Thyroid gland (tissue), 4 donors: Measurements from ENCODE around the gene CAPG. TPM values are rescaled to one million over a fixed set of nuclear protein-coding genes. Genes with fewer than 3 reads are reported as not detected.

Experiments
- DNase-seq, 2 donors: peaks; one replicate each; pipeline ENCODE4 v3.0.0-alpha.2; 2019
- H3K27ac ChIP-seq, 3 donors: fragments of 200-600 bp; sonication (generic); 1 replicate in 2 of 3; 2 replicates in 1 of 3; pipeline ENCODE4 v1.5.1; 2016 to 2019; ENCODE audit warnings: mild to moderate bottlenecking in 1 of 3, moderate library complexity in 1 of 3
- H3K27me3 ChIP-seq: fragments of 200-600 bp; sonication (generic); one replicate; pipeline ENCODE4 v1.5.1; 2019
- H3K36me3 ChIP-seq, 2 donors: fragments of 200-600 bp; sonication (generic); one replicate each; pipeline ENCODE4 v1.5.1; 2016 to 2019
- H3K4me1 ChIP-seq, 2 donors: fragments of 200-600 bp; sonication (generic); one replicate each; pipeline ENCODE4 v1.5.1; 2017 to 2019
- H3K4me3 ChIP-seq, 3 donors: fragments of 200-600 bp; sonication (generic); replicated peaks in 1 of 3; 1 replicate in 2 of 3; 2 replicates in 1 of 3; pipeline ENCODE4 v1.5.1; 2016; ENCODE audit warnings: mild to moderate bottlenecking in 1 of 3
- H3K9me3 ChIP-seq: fragments of 200-600 bp; sonication (generic); one replicate; pipeline ENCODE4 v1.5.1; 2017
- POLR2A ChIP-seq, 2 donors: fragments of 450-650 bp; IDR thresholded peaks; one replicate each; pipeline ENCODE4 v1.6.1; 2017; ENCODE audit warnings: antibody characterized with exemption in 2 of 2, mild to moderate bottlenecking in 2 of 2, moderate library complexity in 1 of 2
- WGBS, 2 donors: methylation state at CpG; one replicate each; pipeline ENCODE4 v1.1.5; 2017; 5-methylcytosine and 5-hydroxymethylcytosine counted together
- intact Hi-C: fragments of 100-400 bp; cut with DNase I; formaldehyde crosslinking; loops from one replicate; pipeline ENCODE4 v1.15.1; 2023
- total RNA-seq, 4 donors: library from RNA; depleted of rRNA; stranded (reverse); fragments of >200 nt; gene quantifications; one replicate each; pipeline ENCODE4 v1.2.3, GENCODE V29; 2016
- TF ChIP-seq, protein P1 (sequence below), 6 experiments: fragments of 200-600 bp in 3 of 6; fragments of 450-650 bp in 3 of 6; sonication (generic) in 3 of 6; IDR thresholded peaks; one replicate each; pipeline ENCODE4 v1.5.1; 2016 to 2019; ENCODE audit warnings: antibody characterized with exemption in 6 of 6, mild to moderate bottlenecking in 2 of 6, inconsistent platforms in 1 of 6, moderate library complexity in 1 of 6

CAPG gene
- total RNA-seq, 4 donors from 2014 or later: 155 to 257 (median 225) TPM

DNA sequence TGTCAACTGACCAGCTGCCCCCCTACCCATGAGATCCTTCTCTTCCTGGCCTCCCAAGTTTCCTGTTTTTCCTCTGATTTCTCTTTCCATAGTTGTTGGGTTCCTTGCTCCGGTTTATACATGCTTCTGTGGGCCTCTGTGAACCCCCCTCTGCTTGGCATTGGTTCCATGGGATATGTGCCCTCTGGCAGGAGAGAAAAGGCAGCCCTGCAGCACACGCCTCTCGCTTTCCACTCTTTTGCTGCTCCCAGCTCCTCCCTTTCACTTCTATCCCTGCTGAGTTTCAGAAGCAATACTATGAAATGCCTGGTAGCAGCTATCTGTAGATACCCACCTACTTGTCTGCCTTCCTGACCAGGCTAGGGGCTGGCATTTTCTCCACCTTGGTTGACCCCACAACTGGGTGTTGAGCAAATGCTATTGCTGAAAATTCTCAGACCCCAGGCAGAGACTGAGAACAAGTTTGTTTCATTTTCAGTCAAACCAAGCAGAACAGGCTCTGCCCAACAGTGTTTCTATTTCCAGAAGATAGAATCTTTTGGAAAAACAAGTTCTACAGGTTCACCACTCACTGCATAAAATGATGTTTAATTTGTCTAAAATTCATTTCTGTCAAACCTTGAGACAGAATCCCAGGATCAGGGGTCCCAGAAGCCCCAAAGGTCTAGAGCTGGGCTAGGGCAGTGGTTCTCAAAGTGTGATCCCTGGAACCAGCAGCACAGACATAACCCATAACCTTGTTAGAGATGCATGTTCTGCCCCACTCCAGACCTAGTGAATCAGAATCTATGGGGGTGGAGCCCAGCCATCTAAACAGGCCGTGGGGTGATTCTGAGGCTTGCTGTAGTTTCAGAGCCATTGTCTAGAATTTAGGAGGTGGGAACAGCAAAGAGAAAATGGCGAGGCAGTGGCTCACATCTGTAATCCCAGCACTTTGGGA, 13.4 kb downstream of the CAPG start:
- TF ChIP-seq, protein P1, sequence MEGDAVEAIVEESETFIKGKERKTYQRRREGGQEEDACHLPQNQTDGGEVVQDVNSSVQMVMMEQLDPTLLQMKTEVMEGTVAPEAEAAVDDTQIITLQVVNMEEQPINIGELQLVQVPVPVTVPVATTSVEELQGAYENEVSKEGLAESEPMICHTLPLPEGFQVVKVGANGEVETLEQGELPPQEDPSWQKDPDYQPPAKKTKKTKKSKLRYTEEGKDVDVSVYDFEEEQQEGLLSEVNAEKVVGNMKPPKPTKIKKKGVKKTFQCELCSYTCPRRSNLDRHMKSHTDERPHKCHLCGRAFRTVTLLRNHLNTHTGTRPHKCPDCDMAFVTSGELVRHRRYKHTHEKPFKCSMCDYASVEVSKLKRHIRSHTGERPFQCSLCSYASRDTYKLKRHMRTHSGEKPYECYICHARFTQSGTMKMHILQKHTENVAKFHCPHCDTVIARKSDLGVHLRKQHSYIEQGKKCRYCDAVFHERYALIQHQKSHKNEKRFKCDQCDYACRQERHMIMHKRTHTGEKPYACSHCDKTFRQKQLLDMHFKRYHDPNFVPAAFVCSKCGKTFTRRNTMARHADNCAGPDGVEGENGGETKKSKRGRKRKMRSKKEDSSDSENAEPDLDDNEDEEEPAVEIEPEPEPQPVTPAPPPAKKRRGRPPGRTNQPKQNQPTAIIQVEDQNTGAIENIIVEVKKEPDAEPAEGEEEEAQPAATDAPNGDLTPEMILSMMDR (IDR thresholded peaks at IDR 0.05): no peak
- peak in 1 of 2 donors; percentile 36 for TF ChIP-seq POLR2A (IDR thresholded peaks at IDR 0.05)
- intact Hi-C loops: no loop called here
- H3K4me3 ChIP-seq: no peak overlapping the region
- peak overlapping the region; percentile 95 to 98 (median 96) for H3K27ac ChIP-seq
- H3K4me1 ChIP-seq: peaks cover 48 to 73% of the 10 kb centered on the region in 2 donors
- no peaks in the 10 kb centered on the region for H3K27me3 ChIP-seq
- DNase-seq: peak; percentile 72 to 79
- peaks cover 0 to 8% of the 10 kb centered on the region in 2 donors for H3K36me3 ChIP-seq
- no peaks in the 10 kb centered on the region for H3K9me3 ChIP-seq
- WGBS, 2 donors: 32 to 35% methylated on average over 5 of the region's 5 CpGs

DNA sequence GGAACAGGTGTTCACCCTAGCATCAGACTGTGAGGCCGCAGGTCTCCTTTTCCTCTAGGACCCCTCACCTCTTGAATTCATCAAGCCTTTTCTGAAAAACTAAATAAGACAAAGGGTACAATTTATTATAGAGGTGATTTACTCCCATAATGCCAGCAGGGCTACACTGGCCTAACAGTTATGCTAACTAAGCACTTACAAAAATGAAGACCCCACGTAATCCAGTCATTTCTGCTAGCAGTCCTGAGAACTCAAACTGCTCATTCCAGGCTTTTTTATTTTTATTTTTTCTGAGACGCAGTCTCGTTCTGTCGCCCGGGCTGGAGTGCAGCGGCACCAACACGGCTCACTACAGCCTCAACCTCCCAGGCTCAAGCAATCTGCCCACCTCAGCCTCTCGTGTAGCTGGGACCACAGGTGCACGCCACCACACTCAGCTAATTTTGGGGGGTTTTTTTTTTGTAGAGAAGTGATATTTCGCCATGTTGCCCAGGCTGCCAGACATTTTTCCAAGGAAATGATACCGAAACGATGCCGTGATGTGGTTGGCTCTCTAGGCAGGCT, 14.2 kb downstream of the CAPG start:
- Histone ChIP-seq H3K4me1 (peaks cover 43 to 65% of the 10 kb centered on the region in 2 donors), H3K27me3 (no peaks in the 10 kb centered on the region), H3K4me3 (no peak overlapping the region), H3K9me3 (no peaks in the 10 kb centered on the region), H3K27ac (peak overlapping the region; percentile 95 to 98 (median 96)), H3K36me3 (peaks cover 0 to 10% of the 10 kb centered on the region in 2 donors)
- intact Hi-C loops: no loop called here
- WGBS, 2 donors: 86 to 90% methylated on average over 14 of the region's 14 CpGs
- DNase-seq: no peak
- TF ChIP-seq POLR2A (IDR thresholded peaks at IDR 0.05): no peak
- TF ChIP-seq, protein P1 (IDR thresholded peaks at IDR 0.05): no peak

DNA sequence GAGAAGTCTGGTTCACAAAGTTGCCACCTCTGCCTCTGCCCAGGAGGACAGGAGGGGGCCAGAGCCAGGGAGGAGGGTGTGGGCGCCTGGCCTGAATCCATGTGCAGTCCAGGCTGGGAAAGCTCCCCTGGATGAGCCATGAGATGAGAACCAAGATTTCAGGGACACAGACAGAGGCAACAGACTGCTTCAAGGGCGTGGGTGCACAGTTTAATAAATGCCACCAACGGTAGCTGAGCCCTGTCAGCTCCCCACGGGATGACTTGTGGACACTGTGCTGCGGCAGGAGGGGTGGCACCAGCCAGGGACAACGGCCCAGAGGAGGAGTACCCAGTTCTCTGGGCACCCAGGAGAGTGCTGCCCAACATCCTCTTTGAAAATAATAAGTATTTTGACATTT, 15.2 kb downstream of the CAPG start:
- no peak overlapping the region for H3K4me3 ChIP-seq
- TF ChIP-seq POLR2A (IDR thresholded peaks at IDR 0.05): no peak
- TF ChIP-seq, protein P1 (IDR thresholded peaks at IDR 0.05): no peak
- H3K27ac ChIP-seq: peak overlapping the region; percentile 95 to 98 (median 96)
- H3K9me3 ChIP-seq: no peaks in the 10 kb centered on the region
- peaks cover 43 to 60% of the 10 kb centered on the region in 2 donors for H3K4me1 ChIP-seq
- H3K27me3 ChIP-seq: no peaks in the 10 kb centered on the region
- intact Hi-C loops: no loop called here
- peak; percentile 41 to 48 for DNase-seq
- 63 to 74% methylated on average over 6 of the region's 6 CpGs for WGBS, 2 donors
- H3K36me3 ChIP-seq: peaks cover 5 to 10% of the 10 kb centered on the region in 2 donors

DNA sequence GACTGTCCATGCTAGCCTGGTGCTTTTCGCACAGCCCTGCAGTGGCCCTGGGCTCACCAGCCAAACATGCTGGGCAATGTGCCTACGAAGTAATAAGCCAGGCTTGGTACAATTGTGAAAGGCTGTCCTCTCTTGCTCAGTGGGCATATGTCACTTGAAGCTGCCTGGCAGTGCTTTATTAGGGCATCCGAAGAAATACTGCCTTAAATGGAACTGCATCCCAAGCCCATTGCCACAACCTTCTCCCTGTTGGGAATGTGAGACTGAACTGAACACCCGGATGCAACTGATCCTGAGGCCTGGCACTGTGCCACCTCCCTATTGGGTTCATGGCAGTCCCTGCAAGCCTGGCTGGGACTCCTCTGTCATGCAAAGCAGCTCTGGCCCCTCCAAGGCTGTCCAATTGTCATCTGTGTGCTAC, 15.9 kb downstream of the CAPG start:
- H3K4me3 ChIP-seq: no peak overlapping the region
- peaks cover 43 to 60% of the 10 kb centered on the region in 2 donors for H3K4me1 ChIP-seq
- intact Hi-C loops: no loop called here
- no peaks in the 10 kb centered on the region for H3K9me3 ChIP-seq
- TF ChIP-seq, protein P1 (IDR thresholded peaks at IDR 0.05): no peak
- peaks cover 5 to 10% of the 10 kb centered on the region in 2 donors for H3K36me3 ChIP-seq
- peak overlapping the region; percentile 95 to 98 (median 96) for H3K27ac ChIP-seq
- WGBS, 2 donors: 89 to 97% methylated on average over 3 of the region's 4 CpGs
- no peaks in the 10 kb centered on the region for H3K27me3 ChIP-seq
- peak; percentile 36 to 40 for DNase-seq

DNA sequence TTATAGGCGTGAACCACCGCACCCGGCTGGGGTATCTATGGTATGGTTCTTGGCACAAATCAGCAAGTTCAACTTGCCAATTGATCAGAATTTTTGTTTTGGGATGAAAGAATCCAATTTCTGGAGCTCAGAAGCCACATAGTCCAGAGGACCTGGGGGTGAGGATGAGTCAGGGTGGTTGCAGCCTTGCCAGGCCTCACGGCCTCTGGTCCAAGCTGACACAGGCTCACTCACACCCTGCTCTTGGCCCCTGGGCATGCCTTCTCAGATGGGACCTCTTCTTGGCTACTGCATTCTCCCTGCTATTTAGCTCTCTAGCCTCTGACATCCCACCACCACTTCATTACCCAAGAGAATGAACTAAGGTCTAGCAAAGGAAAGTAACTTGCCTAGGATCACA, 16.3 kb downstream of the CAPG start:
- peaks cover 43 to 58% of the 10 kb centered on the region in 2 donors for H3K4me1 ChIP-seq
- TF ChIP-seq POLR2A (IDR thresholded peaks at IDR 0.05): no peak
- TF ChIP-seq, protein P1 (IDR thresholded peaks at IDR 0.05): no peak
- no peak overlapping the region for H3K4me3 ChIP-seq
- peak overlapping the region; percentile 95 to 98 (median 96) for H3K27ac ChIP-seq
- H3K9me3 ChIP-seq: no peaks in the 10 kb centered on the region
- WGBS, 2 donors: 86 to 96% methylated on average over 4 of the region's 4 CpGs
- no peak for DNase-seq
- H3K36me3 ChIP-seq: peaks cover 5 to 11% of the 10 kb centered on the region in 2 donors
- intact Hi-C loops: no loop called here
- H3K27me3 ChIP-seq: no peaks in the 10 kb centered on the region
